ENCODE measurements around the gene SRA1.
A peak's percentile ranks its signal among the peaks of the same experiment; 100 is the strongest.

The SRA1 gene

DNA sequence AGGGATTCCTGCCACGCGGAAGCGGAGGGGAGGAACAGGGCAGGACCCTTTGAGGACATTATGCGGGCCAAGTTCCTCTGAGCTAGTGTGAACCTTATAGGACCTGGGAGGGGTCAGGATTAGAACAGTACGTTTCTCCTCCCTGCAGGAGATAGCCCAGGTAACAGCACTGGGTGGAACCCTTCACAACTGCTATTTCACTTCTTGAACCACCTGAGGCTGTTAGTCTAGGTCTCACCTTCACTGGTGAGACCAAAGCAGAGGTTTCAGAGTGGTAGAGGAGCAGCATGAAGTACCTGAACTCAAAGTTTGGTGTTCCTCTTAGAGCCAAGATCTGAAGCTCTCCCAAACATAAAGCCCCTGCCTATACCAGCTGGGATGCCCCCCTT lies 9.0 kb downstream of the SRA1 start:
- peak overlapping the region; percentile 55 for H3K4me3 ChIP-seq (ENCODE audit: low read depth, low read length)
- TF ChIP-seq, protein P1, sequence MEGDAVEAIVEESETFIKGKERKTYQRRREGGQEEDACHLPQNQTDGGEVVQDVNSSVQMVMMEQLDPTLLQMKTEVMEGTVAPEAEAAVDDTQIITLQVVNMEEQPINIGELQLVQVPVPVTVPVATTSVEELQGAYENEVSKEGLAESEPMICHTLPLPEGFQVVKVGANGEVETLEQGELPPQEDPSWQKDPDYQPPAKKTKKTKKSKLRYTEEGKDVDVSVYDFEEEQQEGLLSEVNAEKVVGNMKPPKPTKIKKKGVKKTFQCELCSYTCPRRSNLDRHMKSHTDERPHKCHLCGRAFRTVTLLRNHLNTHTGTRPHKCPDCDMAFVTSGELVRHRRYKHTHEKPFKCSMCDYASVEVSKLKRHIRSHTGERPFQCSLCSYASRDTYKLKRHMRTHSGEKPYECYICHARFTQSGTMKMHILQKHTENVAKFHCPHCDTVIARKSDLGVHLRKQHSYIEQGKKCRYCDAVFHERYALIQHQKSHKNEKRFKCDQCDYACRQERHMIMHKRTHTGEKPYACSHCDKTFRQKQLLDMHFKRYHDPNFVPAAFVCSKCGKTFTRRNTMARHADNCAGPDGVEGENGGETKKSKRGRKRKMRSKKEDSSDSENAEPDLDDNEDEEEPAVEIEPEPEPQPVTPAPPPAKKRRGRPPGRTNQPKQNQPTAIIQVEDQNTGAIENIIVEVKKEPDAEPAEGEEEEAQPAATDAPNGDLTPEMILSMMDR (IDR thresholded peaks at IDR 0.05; ENCODE audit: insufficient read depth, low read depth, low read length, missing control alignments): no peak
- DNase-seq (ENCODE audit: low read depth): no peak

DNA sequence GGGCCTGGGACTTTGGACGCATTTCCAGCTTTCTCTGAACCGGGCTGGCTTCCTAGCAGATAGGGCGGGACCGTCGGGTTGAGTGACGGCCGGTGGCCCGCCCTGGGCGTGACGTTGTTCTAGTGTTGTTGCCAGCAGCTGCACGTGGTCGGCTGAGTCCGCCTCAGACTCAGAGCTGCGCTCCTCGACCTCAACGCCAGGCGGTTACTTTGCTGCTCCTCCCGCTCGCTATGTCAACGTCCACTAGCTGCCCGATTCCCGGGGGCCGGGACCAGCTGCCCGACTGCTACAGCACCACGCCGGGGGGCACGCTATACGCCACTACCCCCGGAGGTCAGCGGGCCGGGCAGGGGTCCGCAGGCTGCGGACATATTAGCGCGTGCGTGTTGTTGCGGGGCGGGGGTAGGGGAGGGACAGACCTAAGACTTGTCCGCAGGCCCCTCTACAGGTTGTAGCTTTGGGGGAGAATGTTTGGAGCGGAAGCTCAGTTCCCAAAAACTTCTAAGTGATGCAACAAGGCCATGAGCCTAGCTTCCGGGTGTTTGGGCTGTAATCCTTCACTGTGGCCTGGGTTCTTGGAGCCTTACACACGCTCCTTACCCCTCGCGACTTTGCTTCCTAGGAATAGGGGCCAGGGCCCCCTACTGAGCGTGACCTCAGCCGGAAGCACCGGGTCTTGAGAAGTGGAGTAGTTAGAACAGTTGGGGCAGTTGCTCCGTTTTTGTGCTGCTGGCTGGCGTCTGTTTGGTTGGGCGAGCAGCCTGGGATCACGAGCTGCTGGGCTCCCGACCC lies 9.6 kb downstream of the SRA1 start, which contains the start of gene EIF4EBP3:
EIF4EBP3 (plus strand) TSS at position 155 of the 792 bp plus-strand sequence; CDS start at position 231, 76 bp downstream.
- H3K4me3 ChIP-seq (ENCODE audit: low read depth, low read length): peak within 1 kb of the TSS; percentile 55

GRCh38 chr5:140546851-140547507 lies 10.3 kb downstream of the SRA1 start:
- peak overlapping the region; percentile 55 for H3K4me3 ChIP-seq (ENCODE audit: low read depth, low read length)
- DNase-seq (ENCODE audit: low read depth): no peak
- TF ChIP-seq, protein P1 (IDR thresholded peaks at IDR 0.05; ENCODE audit: insufficient read depth, low read depth, low read length, missing control alignments): no peak

More for the DNA sequence above, 9.6 kb downstream of the SRA1 start, which contains the start of gene EIF4EBP3:
- DNase-seq (ENCODE audit: low read depth): peak; percentile 90
- TF ChIP-seq, protein P1 (IDR thresholded peaks at IDR 0.05; ENCODE audit: insufficient read depth, low read depth, low read length, missing control alignments): peak; percentile 38

DNA sequence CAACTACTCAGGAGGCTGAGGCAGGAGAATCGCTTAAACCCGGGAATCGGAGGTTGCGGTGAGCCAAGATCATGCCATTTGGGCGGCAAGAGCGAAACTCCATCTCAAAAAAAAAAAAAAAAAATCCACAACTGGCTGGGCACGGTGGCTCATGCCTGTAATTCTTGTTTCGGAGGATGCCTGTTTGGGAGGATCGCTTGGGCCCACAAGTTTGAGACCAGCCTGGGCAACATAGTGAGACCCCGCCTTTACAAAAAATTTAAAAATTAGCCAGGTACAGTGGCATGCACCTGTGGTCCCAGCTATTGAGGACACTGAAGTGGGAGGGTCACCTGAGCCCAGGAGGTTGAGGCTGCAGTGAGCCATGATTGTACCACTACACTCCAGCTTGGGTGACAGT lies 11.7 kb downstream of the SRA1 start:
- H3K4me3 ChIP-seq (ENCODE audit: low read depth, low read length): no peak overlapping the region
- TF ChIP-seq, protein P1 (IDR thresholded peaks at IDR 0.05; ENCODE audit: insufficient read depth, low read depth, low read length, missing control alignments): no peak
- DNase-seq (ENCODE audit: low read depth): no peak

- DNase-seq (ENCODE audit: low read depth): no peak
- TF ChIP-seq, protein P1 (IDR thresholded peaks at IDR 0.05; ENCODE audit: insufficient read depth, low read depth, low read length, missing control alignments): no peak
- H3K4me3 ChIP-seq (ENCODE audit: low read depth, low read length): no peak overlapping the region
Measured at GRCh38 chr5:140544986-140545385, 12.3 kb downstream of the SRA1 start.

GRCh38 chr5:140542972-140543371 lies 14.3 kb downstream of the SRA1 start:
- DNase-seq (ENCODE audit: low read depth): no peak
- TF ChIP-seq, protein P1 (IDR thresholded peaks at IDR 0.05; ENCODE audit: insufficient read depth, low read depth, low read length, missing control alignments): no peak
- no peak overlapping the region for H3K4me3 ChIP-seq (ENCODE audit: low read depth, low read length)
